SK-N-SH treated with all-trans-retinoic acid at 6 μM for 48 hours (cell line): ENCODE measurements around the gene PTPRC.

Source experiments
- ATAC-seq: fragments of 200-7000 bp; cut with Tn5 transposase; 3 replicates; pipeline ENCODE4 v1.9.1; 2020; ENCODE audit warnings: mild to moderate bottlenecking, moderate library complexity
- ARNTL ChIP-seq: fragments of 450-650 bp; formaldehyde crosslinking; IDR thresholded peaks from 2 replicates; pipeline ENCODE4 v1.5.0; 2020; ENCODE audit warnings: low read depth, mild to moderate bottlenecking, moderate library complexity, borderline replicate concordance
- BACH2 ChIP-seq: fragments of 250-450 bp; sonication (Bioruptor Pico); IDR thresholded peaks from 2 replicates; pipeline ENCODE4 v1.9.0; 2021; ENCODE audit warnings: mild to moderate bottlenecking, borderline replicate concordance
- CREB5 ChIP-seq: fragments of 250-450 bp; sonication (Bioruptor Pico); IDR thresholded peaks from 2 replicates; pipeline ENCODE4 v1.5.1; 2020; ENCODE audit warnings: low read depth, mild to moderate bottlenecking, moderate library complexity
- CSDC2 ChIP-seq: fragments of 250-450 bp; sonication (Bioruptor Pico); IDR thresholded peaks from 2 replicates; pipeline ENCODE4 v1.5.0; 2020; ENCODE audit warnings: mild to moderate bottlenecking, moderate library complexity
- ESRRG ChIP-seq: fragments of 250-450 bp; sonication (Bioruptor Pico); IDR thresholded peaks from 2 replicates; pipeline ENCODE4 v1.6.1; 2021; ENCODE audit warnings: mild to moderate bottlenecking
- GLIS3 ChIP-seq: fragments of 250-450 bp; sonication (Bioruptor Pico); IDR thresholded peaks from 2 replicates; pipeline ENCODE4 v1.5.0; 2020; ENCODE audit warnings: mild to moderate bottlenecking, moderate library complexity
- OSR1 ChIP-seq: fragments of 250-450 bp; sonication (Bioruptor Pico); IDR thresholded peaks from 2 replicates; pipeline ENCODE4 v1.8.0; 2022; ENCODE audit warnings: moderate library complexity, mild to moderate bottlenecking, inconsistent platforms
- PATZ1 ChIP-seq: fragments of 250-450 bp; sonication (Bioruptor Pico); IDR thresholded peaks from 2 replicates; pipeline ENCODE4 v1.8.0; 2020; ENCODE audit warnings: mild to moderate bottlenecking, moderate library complexity, borderline replicate concordance
- PPARA ChIP-seq: fragments of 250-450 bp; sonication (Bioruptor Pico); IDR thresholded peaks from 2 replicates; pipeline ENCODE4 v1.5.0; 2020; ENCODE audit warnings: mild to moderate bottlenecking, borderline replicate concordance
- RARB ChIP-seq: fragments of 250-450 bp; sonication (Bioruptor Pico); IDR thresholded peaks from 2 replicates; pipeline ENCODE4 v1.8.0; 2021; ENCODE audit warnings: mild to moderate bottlenecking, moderate library complexity
- SNAI2 ChIP-seq: fragments of 250-450 bp; sonication (Bioruptor Pico); IDR thresholded peaks from 2 replicates; pipeline ENCODE4 v1.5.0; 2020; ENCODE audit warnings: mild to moderate bottlenecking, moderate library complexity
- TCF4 ChIP-seq: fragments of 250-450 bp; sonication (Bioruptor Pico); IDR thresholded peaks from 2 replicates; pipeline ENCODE4 v1.8.0; 2021; ENCODE audit warnings: mild to moderate bottlenecking, moderate library complexity, borderline replicate concordance
- ZC3H10 ChIP-seq: fragments of 250-450 bp; sonication (Bioruptor Pico); IDR thresholded peaks from 2 replicates; pipeline ENCODE4 v1.5.1; 2021; ENCODE audit warnings: mild to moderate bottlenecking, moderate library complexity
- ZFP30 ChIP-seq: fragments of 450-650 bp; formaldehyde crosslinking; IDR thresholded peaks from 2 replicates; pipeline ENCODE4 v1.5.0; 2022; ENCODE audit warnings: mild to moderate bottlenecking, moderate library complexity
- ZNF565 ChIP-seq: fragments of 450-650 bp; formaldehyde crosslinking; conservative IDR thresholded peaks from 2 replicates; pipeline ENCODE4 v1.5.0; 2020; ENCODE audit warnings: low read depth, mild to moderate bottlenecking, moderate library complexity
- ZNF70 ChIP-seq: fragments of 450-650 bp; formaldehyde crosslinking; IDR thresholded peaks from 2 replicates; pipeline ENCODE4 v1.5.0; 2020; ENCODE audit warnings: mild to moderate bottlenecking, moderate library complexity
- ZNF8 ChIP-seq: fragments of 450-650 bp; formaldehyde crosslinking; IDR thresholded peaks from 2 replicates; pipeline ENCODE4 v1.5.0; 2020; ENCODE audit warnings: mild to moderate bottlenecking, moderate library complexity
- TF ChIP-seq, protein P1 (sequence below): fragments of 250-450 bp; sonication (Bioruptor Pico); IDR thresholded peaks from 2 replicates; pipeline ENCODE4 v1.8.0; 2021; ENCODE audit warnings: low read depth, mild to moderate bottlenecking, moderate library complexity, borderline replicate concordance
- TF ChIP-seq, protein P2 (sequence below): fragments of 250-450 bp; sonication (Bioruptor Pico); IDR thresholded peaks from 2 replicates; pipeline ENCODE4 v1.5.0; 2020; ENCODE audit warnings: mild to moderate bottlenecking, moderate library complexity
- TF ChIP-seq, protein P3 (sequence below): fragments of 250-450 bp; sonication (Bioruptor Pico); IDR thresholded peaks from 2 replicates; pipeline ENCODE4 v1.5.1; 2021; ENCODE audit warnings: mild to moderate bottlenecking, moderate library complexity

PTPRC gene

GRCh38 chr1:198716051-198716450 is 77.2 kb downstream of the PTPRC start:
- TF ChIP-seq, protein P1, sequence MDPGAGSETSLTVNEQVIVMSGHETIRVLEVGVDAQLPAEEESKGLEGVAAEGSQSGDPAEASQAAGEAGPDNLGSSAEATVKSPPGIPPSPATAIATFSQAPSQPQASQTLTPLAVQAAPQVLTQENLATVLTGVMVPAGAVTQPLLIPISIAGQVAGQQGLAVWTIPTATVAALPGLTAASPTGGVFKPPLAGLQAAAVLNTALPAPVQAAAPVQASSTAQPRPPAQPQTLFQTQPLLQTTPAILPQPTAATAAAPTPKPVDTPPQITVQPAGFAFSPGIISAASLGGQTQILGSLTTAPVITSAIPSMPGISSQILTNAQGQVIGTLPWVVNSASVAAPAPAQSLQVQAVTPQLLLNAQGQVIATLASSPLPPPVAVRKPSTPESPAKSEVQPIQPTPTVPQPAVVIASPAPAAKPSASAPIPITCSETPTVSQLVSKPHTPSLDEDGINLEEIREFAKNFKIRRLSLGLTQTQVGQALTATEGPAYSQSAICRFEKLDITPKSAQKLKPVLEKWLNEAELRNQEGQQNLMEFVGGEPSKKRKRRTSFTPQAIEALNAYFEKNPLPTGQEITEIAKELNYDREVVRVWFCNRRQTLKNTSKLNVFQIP, result no peak
- no peak for TF ChIP-seq ZNF8 (CRISPR knock-in tag)
- no peak for TF ChIP-seq OSR1 (CRISPR knock-in tag)
- no peak for TF ChIP-seq BACH2
- TF ChIP-seq TCF4 (CRISPR knock-in tag), result no peak
- TF ChIP-seq, protein P2, sequence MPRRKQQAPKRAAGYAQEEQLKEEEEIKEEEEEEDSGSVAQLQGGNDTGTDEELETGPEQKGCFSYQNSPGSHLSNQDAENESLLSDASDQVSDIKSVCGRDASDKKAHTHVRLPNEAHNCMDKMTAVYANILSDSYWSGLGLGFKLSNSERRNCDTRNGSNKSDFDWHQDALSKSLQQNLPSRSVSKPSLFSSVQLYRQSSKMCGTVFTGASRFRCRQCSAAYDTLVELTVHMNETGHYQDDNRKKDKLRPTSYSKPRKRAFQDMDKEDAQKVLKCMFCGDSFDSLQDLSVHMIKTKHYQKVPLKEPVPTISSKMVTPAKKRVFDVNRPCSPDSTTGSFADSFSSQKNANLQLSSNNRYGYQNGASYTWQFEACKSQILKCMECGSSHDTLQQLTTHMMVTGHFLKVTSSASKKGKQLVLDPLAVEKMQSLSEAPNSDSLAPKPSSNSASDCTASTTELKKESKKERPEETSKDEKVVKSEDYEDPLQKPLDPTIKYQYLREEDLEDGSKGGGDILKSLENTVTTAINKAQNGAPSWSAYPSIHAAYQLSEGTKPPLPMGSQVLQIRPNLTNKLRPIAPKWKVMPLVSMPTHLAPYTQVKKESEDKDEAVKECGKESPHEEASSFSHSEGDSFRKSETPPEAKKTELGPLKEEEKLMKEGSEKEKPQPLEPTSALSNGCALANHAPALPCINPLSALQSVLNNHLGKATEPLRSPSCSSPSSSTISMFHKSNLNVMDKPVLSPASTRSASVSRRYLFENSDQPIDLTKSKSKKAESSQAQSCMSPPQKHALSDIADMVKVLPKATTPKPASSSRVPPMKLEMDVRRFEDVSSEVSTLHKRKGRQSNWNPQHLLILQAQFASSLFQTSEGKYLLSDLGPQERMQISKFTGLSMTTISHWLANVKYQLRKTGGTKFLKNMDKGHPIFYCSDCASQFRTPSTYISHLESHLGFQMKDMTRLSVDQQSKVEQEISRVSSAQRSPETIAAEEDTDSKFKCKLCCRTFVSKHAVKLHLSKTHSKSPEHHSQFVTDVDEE (CRISPR knock-in tag), result no peak
- no peak for TF ChIP-seq GLIS3 (CRISPR knock-in tag)
- TF ChIP-seq CSDC2 (CRISPR knock-in tag), result no peak
- no peak for TF ChIP-seq PPARA
- no peak for TF ChIP-seq SNAI2
- TF ChIP-seq ZC3H10 (CRISPR knock-in tag), result no peak
- no peak for TF ChIP-seq ESRRG (CRISPR knock-in tag)
- TF ChIP-seq ARNTL (CRISPR knock-in tag), result no peak
- TF ChIP-seq, all 23 proteins: peak for 0
- no peak for ATAC-seq

DNA sequence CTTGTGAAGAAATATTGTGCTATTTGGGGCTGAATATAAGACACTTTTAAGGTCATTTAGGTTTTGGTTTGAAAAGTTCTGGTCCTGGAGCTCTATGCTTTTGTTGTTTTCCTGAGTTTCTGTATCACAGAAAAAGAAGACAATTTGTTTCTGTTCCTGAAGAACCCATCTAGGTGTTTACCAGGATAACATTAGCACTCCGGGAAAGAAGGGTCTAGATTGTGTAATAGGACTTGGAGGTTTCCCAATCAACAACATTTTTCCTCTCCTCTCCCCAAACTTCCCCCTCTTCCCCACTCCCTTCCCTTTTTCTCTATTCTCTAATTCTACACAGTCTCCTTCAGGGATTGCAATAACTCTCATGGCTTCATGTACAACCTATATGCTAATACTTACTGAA is 78.7 kb downstream of the PTPRC start:
- TF ChIP-seq RARB (CRISPR knock-in tag), result no peak
- TF ChIP-seq, protein P2 (CRISPR knock-in tag), result no peak
- TF ChIP-seq TCF4 (CRISPR knock-in tag), result no peak
- TF ChIP-seq ZNF70 (CRISPR knock-in tag), result no peak
- TF ChIP-seq GLIS3 (CRISPR knock-in tag), result no peak
- TF ChIP-seq ZNF565 (CRISPR knock-in tag), result no peak
- TF ChIP-seq BACH2, result no peak
- TF ChIP-seq CREB5 (CRISPR knock-in tag), result no peak
- TF ChIP-seq PPARA, result no peak
- no peak for TF ChIP-seq SNAI2
- TF ChIP-seq OSR1 (CRISPR knock-in tag), result no peak
- TF ChIP-seq, protein P3, sequence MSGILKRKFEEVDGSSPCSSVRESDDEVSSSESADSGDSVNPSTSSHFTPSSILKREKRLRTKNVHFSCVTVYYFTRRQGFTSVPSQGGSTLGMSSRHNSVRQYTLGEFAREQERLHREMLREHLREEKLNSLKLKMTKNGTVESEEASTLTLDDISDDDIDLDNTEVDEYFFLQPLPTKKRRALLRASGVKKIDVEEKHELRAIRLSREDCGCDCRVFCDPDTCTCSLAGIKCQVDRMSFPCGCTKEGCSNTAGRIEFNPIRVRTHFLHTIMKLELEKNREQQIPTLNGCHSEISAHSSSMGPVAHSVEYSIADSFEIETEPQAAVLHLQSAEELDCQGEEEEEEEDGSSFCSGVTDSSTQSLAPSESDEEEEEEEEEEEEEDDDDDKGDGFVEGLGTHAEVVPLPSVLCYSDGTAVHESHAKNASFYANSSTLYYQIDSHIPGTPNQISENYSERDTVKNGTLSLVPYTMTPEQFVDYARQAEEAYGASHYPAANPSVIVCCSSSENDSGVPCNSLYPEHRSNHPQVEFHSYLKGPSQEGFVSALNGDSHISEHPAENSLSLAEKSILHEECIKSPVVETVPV, result no peak
- ATAC-seq, result no peak

- ATAC-seq, result no peak
- TF ChIP-seq ZFP30 (CRISPR knock-in tag), result no peak
- TF ChIP-seq, protein P3, result no peak
- TF ChIP-seq OSR1 (CRISPR knock-in tag), result no peak
- no peak for TF ChIP-seq PATZ1
- TF ChIP-seq CREB5 (CRISPR knock-in tag), result no peak
- TF ChIP-seq GLIS3 (CRISPR knock-in tag), result no peak
Measured at GRCh38 chr1:198723127-198723526, 84.3 kb downstream of the PTPRC start.
